Inflammatory macrophage treated with lipopolysaccharide for 4 hours (primary cell): ENCODE data around the gene RHOT1.
"Not testable (repeated sequence)": the region's sequence is repeated elsewhere in the genome, so short reads cannot be mapped to it uniquely, and the experiment has no call there.

Experiments
- DNase-seq: peaks from one replicate; pipeline ENCODE4 v3.0.0-alpha.2; 2020

RHOT1 gene

GRCh38 chr17:32240750-32241149, 98.4 kb downstream of the RHOT1 start:
- no peak for DNase-seq

- no peak for DNase-seq
Measured at GRCh38 chr17:32241640-32242039, 99.3 kb downstream of the RHOT1 start.

GRCh38 chr17:32249475-32249874, 107.2 kb downstream of the RHOT1 start:
- DNase-seq, result no peak

DNA sequence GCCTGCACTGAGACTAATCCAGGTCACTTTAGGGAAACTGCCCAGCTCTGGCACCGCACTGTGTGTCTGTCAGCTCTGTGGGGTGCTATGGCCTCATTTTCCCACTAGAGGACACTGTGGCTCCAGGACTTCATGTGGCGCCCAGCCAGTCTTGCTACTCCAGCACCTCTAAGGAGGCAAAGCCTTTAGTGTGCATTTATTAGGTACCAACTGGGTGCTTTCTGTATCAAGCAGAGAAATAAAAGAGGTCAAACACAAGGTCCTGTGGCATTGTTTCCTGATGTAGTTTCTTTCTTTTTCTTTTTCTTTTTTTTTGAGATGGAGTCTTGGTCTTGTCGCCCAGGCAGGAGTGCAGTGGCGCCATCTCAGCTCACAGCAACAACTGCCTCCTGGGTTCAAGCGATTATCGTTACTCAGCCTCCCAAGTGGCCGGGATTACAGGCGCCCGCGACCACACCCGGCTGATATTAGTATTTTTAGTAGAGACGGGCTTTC, 110.9 kb downstream of the RHOT1 start:
- peak; percentile 78 for DNase-seq

- DNase-seq, result no peak
Measured at GRCh38 chr17:32256012-32256700, 113.9 kb downstream of the RHOT1 start.

- no peak for DNase-seq
Measured at GRCh38 chr17:32256701-32257019, 114.4 kb downstream of the RHOT1 start.

GRCh38 chr17:32258383-32259140, 116.3 kb downstream of the RHOT1 start:
- DNase-seq, result no peak

DNA sequence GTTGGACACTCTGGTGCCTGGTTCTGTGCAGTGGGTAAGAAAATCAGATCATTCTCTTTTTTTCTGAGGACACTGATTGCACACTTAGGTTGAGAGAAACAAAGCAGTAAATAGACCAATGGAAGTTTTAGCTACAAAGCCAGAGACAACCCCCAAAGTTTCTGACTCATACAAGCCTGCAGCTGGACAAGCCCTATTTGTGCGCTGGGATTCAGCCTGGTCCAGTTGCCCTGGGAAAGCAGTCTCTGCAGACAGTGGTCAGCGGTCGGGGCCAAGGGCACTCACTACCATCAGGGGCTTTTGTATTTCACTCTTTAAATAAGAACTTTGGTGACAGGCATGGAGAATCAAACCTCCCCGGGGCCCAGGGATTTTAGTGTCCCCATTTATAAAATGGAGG, 117.3 kb downstream of the RHOT1 start:
- no peak for DNase-seq

DNA sequence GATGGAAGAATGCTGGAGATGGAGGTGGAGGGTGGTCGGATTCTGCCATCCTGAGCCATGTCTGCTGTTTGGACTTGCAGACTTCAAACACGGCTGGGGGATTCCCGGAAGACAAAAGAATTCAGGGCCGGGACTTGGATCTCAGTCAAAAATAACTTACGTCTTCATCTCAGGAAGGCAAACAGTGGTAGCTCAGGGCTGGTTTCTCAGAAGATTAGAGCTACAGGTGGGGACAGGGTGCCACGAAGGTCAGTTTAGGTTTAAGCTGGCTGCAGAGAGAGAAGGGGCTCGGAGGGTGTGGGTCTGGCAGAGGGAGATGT, 119.1 kb downstream of the RHOT1 start:
- DNase-seq, result no peak

- no peak for DNase-seq
Measured at GRCh38 chr17:32261936-32262510, 119.7 kb downstream of the RHOT1 start.

- DNase-seq, result not testable (repeated sequence)
Measured at GRCh38 chr17:32263515-32263914, 121.2 kb downstream of the RHOT1 start.

GRCh38 chr17:32264140-32264799, 122.0 kb downstream of the RHOT1 start:
- DNase-seq, result no peak

GRCh38 chr17:32264823-32265191, 122.5 kb downstream of the RHOT1 start:
- peak; percentile 25 for DNase-seq

GRCh38 chr17:32265192-32265923, 123.1 kb downstream of the RHOT1 start, which contains the start of gene RHBDL3:
Gene RHBDL3 (plus strand): TSS chr17:32265832. CDS start chr17:32266190, 358 bp downstream.
- no peak for DNase-seq

DNA sequence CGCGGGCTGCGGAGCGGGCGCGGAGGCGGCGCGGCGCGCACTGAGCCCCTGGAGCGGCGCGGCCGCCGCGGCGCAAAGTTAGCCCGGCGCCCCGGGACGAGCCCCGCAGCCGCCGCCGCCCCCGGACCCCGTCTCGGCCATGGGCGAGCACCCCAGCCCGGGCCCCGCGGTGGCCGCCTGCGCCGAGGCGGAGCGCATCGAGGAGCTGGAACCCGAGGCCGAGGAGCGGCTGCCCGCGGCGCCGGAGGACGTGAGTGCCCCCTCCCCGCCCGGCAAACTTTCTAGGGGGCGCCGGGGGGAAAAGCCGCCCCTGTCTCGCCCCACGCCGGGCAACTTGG, 123.7 kb downstream of the RHOT1 start:
- no peak for DNase-seq

DNA sequence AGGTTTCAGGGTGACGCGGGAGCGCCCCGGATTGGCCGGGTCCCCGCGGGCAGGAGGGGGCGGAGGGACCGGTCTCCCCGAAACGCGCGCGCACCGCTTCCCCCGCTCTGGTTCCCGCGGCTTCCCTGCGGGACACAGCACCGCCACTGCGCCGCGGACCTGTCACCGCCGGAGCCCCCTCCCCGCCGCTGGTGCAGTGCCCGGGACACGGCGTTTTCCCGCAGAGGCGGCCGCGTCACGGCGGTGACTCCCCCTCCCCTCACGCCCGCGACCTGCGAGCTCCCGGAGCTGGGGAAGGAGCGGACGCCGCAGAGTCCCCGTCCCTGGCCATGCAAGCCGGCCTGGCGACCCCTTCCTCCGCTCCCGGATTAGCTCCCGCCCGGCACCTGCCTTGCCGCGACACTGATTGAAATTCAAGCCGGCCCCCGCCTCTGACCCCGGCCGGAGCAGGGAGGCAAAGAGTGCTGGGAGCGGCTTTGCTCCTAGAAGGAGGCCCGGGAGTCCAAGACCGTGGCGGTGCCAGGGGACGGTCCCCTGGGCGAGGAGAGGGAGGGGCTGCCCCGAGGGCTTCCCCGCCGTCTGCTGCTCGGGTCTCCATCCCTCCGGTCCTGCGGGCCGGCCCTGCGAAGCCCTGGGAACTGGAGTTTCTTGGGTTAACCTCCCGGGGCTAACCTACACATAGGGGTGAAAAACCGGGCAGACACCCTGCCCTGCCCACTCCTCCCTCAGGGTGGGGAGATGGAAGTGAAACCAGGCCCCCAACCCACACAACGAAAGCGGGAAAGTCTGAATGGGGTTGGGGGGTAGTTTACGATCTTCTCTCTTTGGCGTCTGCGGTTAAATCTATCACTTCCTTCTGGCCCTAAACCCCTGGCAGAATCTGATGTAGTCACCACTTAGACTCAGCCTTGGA, 124.3 kb downstream of the RHOT1 start:
- peak; percentile 14 for DNase-seq

- peak; percentile 24 for DNase-seq
Measured at GRCh38 chr17:32267690-32268205, 125.4 kb downstream of the RHOT1 start.

GRCh38 chr17:32268734-32269288, 126.5 kb downstream of the RHOT1 start:
- no peak for DNase-seq

DNA sequence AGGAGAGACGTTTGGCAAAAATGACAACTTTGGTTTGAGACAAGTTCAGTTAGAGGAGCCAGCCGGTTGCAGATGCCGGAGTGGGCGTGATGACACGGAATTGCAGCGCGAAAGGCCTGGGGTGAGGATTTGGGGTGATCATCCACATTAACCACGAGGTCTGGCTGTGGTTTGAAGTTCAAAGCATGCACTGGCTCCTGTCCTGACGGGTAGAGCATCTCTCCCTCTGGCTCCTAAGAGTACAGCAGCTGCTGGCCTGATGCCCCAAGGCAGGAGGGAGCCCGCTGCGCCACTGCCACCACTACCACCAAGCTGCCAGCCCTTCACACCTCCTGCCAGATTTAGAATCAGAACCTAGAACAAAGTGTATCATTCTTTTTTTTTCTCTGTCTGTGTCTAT, 127.1 kb downstream of the RHOT1 start:
- DNase-seq, result no peak

GRCh38 chr17:32271844-32272243, 129.5 kb downstream of the RHOT1 start:
- DNase-seq, result no peak

- DNase-seq, result no peak
Measured at GRCh38 chr17:32274101-32274500, 131.8 kb downstream of the RHOT1 start.
